GM18517 (cell line): ENCODE results near the gene GTF2E1.
"Not testable (repeated sequence)": the region's sequence is repeated elsewhere in the genome, so short reads cannot be mapped to it uniquely, and the experiment has no call there.

ENCODE experiments used
- ATAC-seq: cut with Tn5 transposase; IDR thresholded peaks from one replicate; pipeline ENCODE4 v1.9.1; 2021; ENCODE audit warnings: mild to moderate bottlenecking, moderate library complexity; ENCODE audit not compliant: unreplicated experiment

GTF2E1 gene

DNA sequence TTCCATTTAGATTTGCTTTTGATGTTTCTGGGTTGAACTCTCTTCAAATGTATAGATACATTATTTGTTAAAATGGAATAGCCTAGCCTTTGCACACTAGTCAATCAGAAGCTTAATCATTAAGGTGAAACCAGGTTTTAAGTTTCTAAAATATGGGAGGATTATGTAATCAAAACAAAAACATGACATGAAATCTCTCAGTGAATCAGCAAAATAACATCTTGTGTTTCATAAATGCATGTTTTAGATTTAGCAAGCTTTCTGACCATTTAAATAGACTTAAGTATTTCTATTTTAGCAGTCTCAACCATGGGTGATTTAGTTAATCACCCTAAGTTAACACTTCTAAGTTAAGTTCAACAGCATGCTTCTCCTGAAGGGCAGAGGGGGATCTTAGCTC is 11.3 kb downstream of the GTF2E1 start:
- ATAC-seq: no peak

DNA sequence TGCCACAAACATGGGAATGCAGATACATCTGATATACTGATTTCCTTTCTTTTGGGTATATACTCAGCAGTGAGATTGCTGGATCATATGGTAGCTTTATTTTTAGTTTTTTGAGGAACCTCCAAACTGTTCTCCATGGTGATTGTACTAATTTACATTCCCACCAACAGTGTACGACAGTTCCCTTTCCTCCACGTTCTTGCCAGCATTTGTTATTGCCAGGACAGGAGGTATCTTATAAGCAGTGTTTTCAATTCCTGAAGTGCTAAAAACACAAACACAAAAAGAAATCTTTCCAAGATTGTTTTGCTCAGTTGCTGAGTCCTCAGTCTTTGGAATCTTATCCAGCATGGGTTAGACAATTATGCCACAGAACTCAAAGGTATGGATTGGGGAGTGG is 13.5 kb downstream of the GTF2E1 start:
- no peak for ATAC-seq

- not testable (repeated sequence) for ATAC-seq
These were observed 16.0 kb downstream of the GTF2E1 start for GRCh38 chr3:120758551-120758950.

- no peak for ATAC-seq
These were observed 20.1 kb downstream of the GTF2E1 start for GRCh38 chr3:120762615-120763014.

DNA sequence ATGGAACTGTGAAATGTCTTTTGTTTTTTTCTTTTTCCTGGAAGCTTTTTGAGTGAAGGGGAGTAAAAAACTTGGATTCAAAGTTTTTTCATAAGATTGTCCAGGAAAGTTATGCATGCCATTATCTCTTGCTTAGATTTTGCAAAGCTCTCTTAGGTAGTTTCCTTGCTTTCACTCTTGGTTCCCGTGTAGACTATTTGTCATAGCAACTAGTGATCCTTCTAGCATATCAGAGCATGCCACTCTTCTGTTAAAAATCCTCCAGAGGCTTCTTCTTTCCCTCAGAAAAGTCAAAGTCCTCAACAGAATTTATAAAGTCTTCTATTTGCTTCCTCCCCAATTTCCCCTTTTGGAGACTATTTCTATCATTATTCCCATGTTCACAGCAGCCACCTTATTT is 21.1 kb downstream of the GTF2E1 start:
- peak; percentile 80 for ATAC-seq

DNA sequence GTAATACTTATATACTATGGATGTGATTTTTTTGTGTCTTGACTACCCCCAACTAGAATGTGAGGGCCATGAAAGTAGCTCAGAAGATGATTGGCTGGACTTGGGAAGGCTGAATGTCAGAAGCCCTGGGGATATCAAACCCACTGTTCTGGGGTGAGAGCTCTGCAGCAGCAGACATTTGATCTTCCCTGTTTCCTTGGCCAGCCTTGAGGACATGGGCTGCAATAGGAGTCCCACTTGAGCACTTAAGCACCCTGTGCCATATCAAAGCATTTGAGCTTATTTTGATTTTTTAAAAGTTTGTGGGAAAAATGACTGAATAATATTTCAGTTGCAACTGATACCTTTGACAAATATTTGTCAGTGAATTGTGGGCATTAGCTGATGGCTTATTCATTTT is 21.7 kb downstream of the GTF2E1 start:
- ATAC-seq: peak; percentile 12

GRCh38 chr3:120765830-120766493 is 23.4 kb downstream of the GTF2E1 start:
- ATAC-seq: peak; percentile 81

- no peak for ATAC-seq
These were observed 24.0 kb downstream of the GTF2E1 start for GRCh38 chr3:120766576-120766975.

DNA sequence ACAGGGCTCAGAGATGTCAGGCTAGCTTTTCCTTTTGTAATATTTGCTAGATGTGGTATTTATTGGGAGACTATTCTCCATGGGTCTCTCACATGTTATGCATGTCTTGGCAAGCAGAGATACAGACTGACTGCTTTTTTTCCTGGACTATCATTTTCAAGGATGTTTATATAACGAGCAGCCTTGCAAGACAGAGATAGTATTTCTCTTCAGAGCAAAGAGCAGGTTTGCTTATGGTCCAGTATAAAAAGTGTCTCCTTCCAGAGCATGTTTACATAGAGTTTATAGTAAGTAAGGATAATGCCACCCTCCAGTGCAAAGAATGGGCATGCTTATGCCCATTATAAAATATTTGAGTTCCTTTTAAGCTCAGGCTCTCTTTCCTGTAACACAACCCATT is 24.6 kb downstream of the GTF2E1 start:
- ATAC-seq: no peak

GRCh38 chr3:120769436-120769835 is 26.9 kb downstream of the GTF2E1 start:
- ATAC-seq: no peak

GRCh38 chr3:120770891-120771290 is 28.3 kb downstream of the GTF2E1 start:
- ATAC-seq: no peak

DNA sequence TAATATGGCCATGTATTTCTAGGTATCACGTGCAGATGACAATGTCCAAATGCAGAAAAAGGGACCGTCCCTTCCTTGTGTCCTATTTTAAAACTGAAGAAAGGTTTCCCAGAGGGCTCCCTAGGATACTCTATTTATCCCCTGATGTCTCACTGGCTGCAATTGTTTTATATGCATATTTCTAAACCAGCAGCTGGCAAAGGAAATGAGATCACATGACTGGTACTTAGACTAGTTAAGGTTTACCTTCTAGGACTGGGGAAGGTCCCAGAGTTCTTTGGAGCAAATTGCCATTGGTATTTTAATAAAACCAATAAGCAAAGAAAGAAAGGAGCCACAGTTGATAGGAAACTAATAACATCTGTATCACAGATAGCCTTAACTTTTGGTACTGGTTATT is 29.5 kb downstream of the GTF2E1 start:
- ATAC-seq: no peak

GRCh38 chr3:120773932-120774331 is 31.4 kb downstream of the GTF2E1 start:
- ATAC-seq: peak; percentile 91

GRCh38 chr3:120775411-120775810 is 32.9 kb downstream of the GTF2E1 start:
- ATAC-seq: no peak

- no peak for ATAC-seq
These were observed 36.2 kb downstream of the GTF2E1 start for GRCh38 chr3:120778776-120779175.

GRCh38 chr3:120780977-120781376 is 38.4 kb downstream of the GTF2E1 start:
- peak; percentile 94 for ATAC-seq

GRCh38 chr3:120785832-120786231 is 43.3 kb downstream of the GTF2E1 start:
- ATAC-seq: peak; percentile 76

- ATAC-seq: no peak
These were observed 48.5 kb downstream of the GTF2E1 start for GRCh38 chr3:120791010-120791409.

GRCh38 chr3:120791913-120792312 is 49.4 kb downstream of the GTF2E1 start:
- no peak for ATAC-seq

DNA sequence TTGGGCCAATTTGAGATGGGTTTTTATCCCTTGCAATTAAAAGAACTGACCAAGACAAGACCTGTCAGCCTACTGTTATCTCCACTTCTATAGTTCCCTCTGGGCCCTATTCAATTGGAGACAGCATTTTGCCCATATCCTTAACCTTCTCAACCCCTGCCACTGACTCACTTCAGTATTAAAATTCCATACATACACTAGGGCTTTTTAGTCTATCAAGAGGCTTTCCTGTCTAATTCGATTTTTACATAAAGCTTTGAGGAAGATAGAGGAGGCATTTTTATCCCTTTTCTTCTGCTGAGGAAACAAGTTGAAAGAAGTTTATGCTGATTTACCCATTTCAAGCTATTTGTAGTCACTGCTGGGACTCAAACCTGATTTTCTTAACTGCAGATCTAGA is 51.1 kb downstream of the GTF2E1 start:
- no peak for ATAC-seq

DNA sequence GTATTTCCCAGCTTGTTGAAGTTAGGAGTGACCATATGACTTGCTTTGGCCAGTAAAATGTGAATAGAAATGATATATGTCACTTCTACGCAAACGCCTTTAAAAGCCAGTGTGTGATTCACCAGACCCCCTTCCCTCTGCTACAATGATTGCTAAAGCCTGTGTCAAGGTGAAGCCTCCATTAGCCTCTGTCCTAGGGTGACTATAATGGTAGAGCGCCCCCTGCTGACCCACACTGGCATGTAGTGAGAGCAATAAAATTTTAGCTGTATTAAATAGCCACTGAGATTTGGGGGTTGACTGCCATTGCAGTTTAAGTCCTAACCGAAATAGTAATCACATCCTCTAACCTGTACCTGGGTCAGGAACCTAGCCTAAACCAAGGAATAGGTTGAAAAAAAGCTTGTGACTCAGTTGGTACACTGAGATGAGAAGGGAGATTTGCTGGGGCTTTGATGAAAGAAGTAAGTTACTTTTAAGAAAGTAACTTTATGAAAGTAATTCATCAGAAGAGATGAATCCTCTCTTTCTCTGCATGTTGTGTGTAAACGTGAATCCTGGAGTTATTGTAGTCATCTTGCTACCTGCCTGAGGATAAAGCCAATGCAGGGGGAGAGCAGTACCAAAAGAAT is 52.6 kb downstream of the GTF2E1 start:
- ATAC-seq: peak; percentile 93

DNA sequence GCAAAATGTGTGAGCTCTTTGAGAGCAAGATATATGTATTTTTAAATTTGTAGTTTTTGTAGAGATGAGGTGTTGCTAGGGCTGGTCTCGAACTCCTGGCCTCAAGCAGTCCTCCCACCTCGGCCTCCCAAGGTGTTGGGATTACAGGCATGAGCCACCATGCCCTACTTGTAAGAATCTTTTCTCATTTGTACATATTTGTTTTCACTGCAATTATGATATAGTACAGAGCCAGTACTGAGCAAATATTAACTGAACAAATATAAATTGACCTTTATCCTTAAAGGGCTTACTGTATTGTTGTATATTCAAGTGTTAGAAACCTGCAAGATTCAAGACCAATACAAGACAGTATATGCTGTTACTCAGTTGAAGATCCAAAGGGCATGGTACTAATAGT is 53.4 kb downstream of the GTF2E1 start:
- ATAC-seq: no peak

- no peak for ATAC-seq
These were observed 54.4 kb downstream of the GTF2E1 start for GRCh38 chr3:120796976-120797375.
